NCI-H1694 treated with DMSO at 0.1 percent for 48 hours (cell line): ENCODE data around the gene SCFD2.
"Not testable (repeated sequence)": the region's sequence is repeated elsewhere in the genome, so short reads cannot be mapped to it uniquely, and the experiment has no call there.

Experiments used
- DNase-seq: peaks from one replicate; lab custom pipeline; 2025; lab: John Stamatoyannopoulos, UW

The SCFD2 gene

GRCh38 chr4:53049528-53049927 lies 316.3 kb downstream of the SCFD2 start:
- DNase-seq = no peak

- no peak for DNase-seq
Observed at GRCh38 chr4:53044651-53044960, 321.3 kb downstream of the SCFD2 start.

- DNase-seq = no peak
Observed at GRCh38 chr4:53043891-53044650, 321.8 kb downstream of the SCFD2 start.

- DNase-seq = peak; percentile 82
Observed at GRCh38 chr4:53043055-53043454, 322.8 kb downstream of the SCFD2 start.

GRCh38 chr4:53040851-53041250 lies 325.0 kb downstream of the SCFD2 start:
- no peak for DNase-seq

- no peak for DNase-seq
Observed at GRCh38 chr4:53040459-53040815, 325.4 kb downstream of the SCFD2 start.

GRCh38 chr4:53039741-53040458 lies 326.0 kb downstream of the SCFD2 start:
- DNase-seq = no peak

GRCh38 chr4:53037892-53038291 lies 328.0 kb downstream of the SCFD2 start:
- DNase-seq = no peak

- not testable (repeated sequence) for DNase-seq
Observed at GRCh38 chr4:53032908-53033307, 333.0 kb downstream of the SCFD2 start.

GRCh38 chr4:53026233-53026632 lies 339.6 kb downstream of the SCFD2 start:
- no peak for DNase-seq

- DNase-seq = no peak
Observed at GRCh38 chr4:53023677-53024299, 342.1 kb downstream of the SCFD2 start.

GRCh38 chr4:53022513-53023100 lies 343.3 kb downstream of the SCFD2 start:
- DNase-seq = no peak

- no peak for DNase-seq
Observed at GRCh38 chr4:53021754-53022512, 343.9 kb downstream of the SCFD2 start.

GRCh38 chr4:53019485-53020382 lies 346.1 kb downstream of the SCFD2 start:
- DNase-seq = no peak

- DNase-seq = no peak
Observed at GRCh38 chr4:53018471-53018870, 347.4 kb downstream of the SCFD2 start.

GRCh38 chr4:53016099-53016820 lies 349.6 kb downstream of the SCFD2 start:
- no peak for DNase-seq

GRCh38 chr4:53015681-53016080 lies 350.2 kb downstream of the SCFD2 start:
- DNase-seq = peak; percentile 56

GRCh38 chr4:53014881-53015280 lies 351.0 kb downstream of the SCFD2 start:
- no peak for DNase-seq

GRCh38 chr4:53013873-53014775 lies 351.7 kb downstream of the SCFD2 start:
- no peak for DNase-seq
